ENCODE results near the gene RAD51B.
"Not testable (repeated sequence)": the region's sequence is repeated elsewhere in the genome, so short reads cannot be mapped to it uniquely, and the experiment has no call there.

DNA sequence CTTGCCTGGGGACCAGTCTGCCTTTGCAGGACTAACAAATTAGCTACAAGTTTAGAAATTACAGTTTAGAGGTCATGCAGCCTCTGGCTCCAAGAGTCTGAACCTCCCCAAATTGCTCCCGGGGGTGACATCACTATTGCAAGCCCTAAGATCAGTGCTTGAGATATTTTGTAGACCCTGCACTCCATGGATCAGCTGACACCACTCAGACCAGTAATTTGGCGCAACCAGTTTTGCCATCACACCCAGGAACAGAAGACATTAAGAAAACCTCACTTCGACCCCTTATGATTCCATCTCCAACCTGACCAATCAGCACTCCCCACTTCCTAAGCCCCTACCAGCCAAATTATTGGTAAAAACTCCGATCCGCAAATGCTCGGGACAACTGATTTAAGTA lies 1.1 kb upstream of the RAD51B start:
- TF ChIP-seq POLR2AphosphoS5, POLR2A (IDR thresholded peaks at IDR 0.05): not testable (repeated sequence)
- TF ChIP-seq, protein P1, sequence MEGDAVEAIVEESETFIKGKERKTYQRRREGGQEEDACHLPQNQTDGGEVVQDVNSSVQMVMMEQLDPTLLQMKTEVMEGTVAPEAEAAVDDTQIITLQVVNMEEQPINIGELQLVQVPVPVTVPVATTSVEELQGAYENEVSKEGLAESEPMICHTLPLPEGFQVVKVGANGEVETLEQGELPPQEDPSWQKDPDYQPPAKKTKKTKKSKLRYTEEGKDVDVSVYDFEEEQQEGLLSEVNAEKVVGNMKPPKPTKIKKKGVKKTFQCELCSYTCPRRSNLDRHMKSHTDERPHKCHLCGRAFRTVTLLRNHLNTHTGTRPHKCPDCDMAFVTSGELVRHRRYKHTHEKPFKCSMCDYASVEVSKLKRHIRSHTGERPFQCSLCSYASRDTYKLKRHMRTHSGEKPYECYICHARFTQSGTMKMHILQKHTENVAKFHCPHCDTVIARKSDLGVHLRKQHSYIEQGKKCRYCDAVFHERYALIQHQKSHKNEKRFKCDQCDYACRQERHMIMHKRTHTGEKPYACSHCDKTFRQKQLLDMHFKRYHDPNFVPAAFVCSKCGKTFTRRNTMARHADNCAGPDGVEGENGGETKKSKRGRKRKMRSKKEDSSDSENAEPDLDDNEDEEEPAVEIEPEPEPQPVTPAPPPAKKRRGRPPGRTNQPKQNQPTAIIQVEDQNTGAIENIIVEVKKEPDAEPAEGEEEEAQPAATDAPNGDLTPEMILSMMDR (IDR thresholded peaks at IDR 0.05): not testable (repeated sequence)
